CD4-positive, alpha-beta T cell treated with Interferon gamma for 1 hour (primary cell): ENCODE measurements around the gene PPARA.

Experiments used
- DNase-seq: peaks from one replicate; pipeline ENCODE4 v3.0.0-alpha.2; 2020

The PPARA gene

GRCh38 chr22:46280999-46281623 lies 130.8 kb downstream of the PPARA start:
- DNase-seq: peak; percentile 61

GRCh38 chr22:46281866-46282678 lies 131.7 kb downstream of the PPARA start:
- no peak for DNase-seq

GRCh38 chr22:46286006-46286405 lies 135.7 kb downstream of the PPARA start:
- DNase-seq: no peak

GRCh38 chr22:46286941-46287872 lies 136.9 kb downstream of the PPARA start:
- no peak for DNase-seq

- peak; percentile 64 for DNase-seq
Measured at GRCh38 chr22:46287873-46288751, 137.8 kb downstream of the PPARA start.

- DNase-seq: no peak
Measured at GRCh38 chr22:46288846-46289243, 138.5 kb downstream of the PPARA start.

- DNase-seq: peak; percentile 64
Measured at GRCh38 chr22:46289244-46289891, 139.0 kb downstream of the PPARA start.

GRCh38 chr22:46290121-46290842 lies 140.0 kb downstream of the PPARA start:
- DNase-seq: no peak

- DNase-seq: no peak
Measured at GRCh38 chr22:46290843-46291785, 140.8 kb downstream of the PPARA start.

GRCh38 chr22:46292173-46292572 lies 141.8 kb downstream of the PPARA start:
- DNase-seq: no peak

- no peak for DNase-seq
Measured at GRCh38 chr22:46292732-46293131, 142.4 kb downstream of the PPARA start.
